Activated CD8-positive, alpha-beta memory T cell treated with anti-CD3 and anti-CD28 coated beads for 48 hours (primary cell): ENCODE results near the gene CCDC32.

Experiments used
- DNase-seq, 3 experiments: peaks; one replicate each; pipeline ENCODE4 v3.0.0-alpha.2; 2020; ENCODE audit warnings: low read depth in 2 of 3, low spot score in 2 of 3

Gene CCDC32

GRCh38 chr15:40567111-40567510 lies 2.3 kb upstream of the CCDC32 start:
- DNase-seq, result no peak

- DNase-seq, result no peak
Observed at GRCh38 chr15:40565333-40566238, 744 bp upstream of the CCDC32 start.

- no peak for DNase-seq
Observed at GRCh38 chr15:40563426-40563825, 1.4 kb downstream of the CCDC32 start.

- no peak for DNase-seq
Observed at GRCh38 chr15:40562691-40563090, 2.2 kb downstream of the CCDC32 start.

- DNase-seq, result no peak
Observed at GRCh38 chr15:40558952-40559742, 5.7 kb downstream of the CCDC32 start.

- no peak for DNase-seq
Observed at GRCh38 chr15:40555876-40556275, 9.0 kb downstream of the CCDC32 start.

- DNase-seq, result no peak
Observed at GRCh38 chr15:40554161-40554525, 10.7 kb downstream of the CCDC32 start.

GRCh38 chr15:40550341-40551037 lies 14.4 kb downstream of the CCDC32 start:
- no peak for DNase-seq

GRCh38 chr15:40549894-40550293 lies 14.9 kb downstream of the CCDC32 start:
- no peak for DNase-seq

GRCh38 chr15:40548610-40549009 lies 16.2 kb downstream of the CCDC32 start:
- no peak for DNase-seq

GRCh38 chr15:40545457-40545856 lies 19.4 kb downstream of the CCDC32 start:
- DNase-seq, result no peak

GRCh38 chr15:40543631-40544294 lies 21.1 kb downstream of the CCDC32 start:
- no peak for DNase-seq

GRCh38 chr15:40543082-40543481 lies 21.8 kb downstream of the CCDC32 start:
- no peak for DNase-seq

GRCh38 chr15:40538976-40539375 lies 25.9 kb downstream of the CCDC32 start:
- DNase-seq, result no peak

- DNase-seq, result no peak
Observed at GRCh38 chr15:40536501-40536900, 28.3 kb downstream of the CCDC32 start.

- no peak for DNase-seq
Observed at GRCh38 chr15:40534371-40534770, 30.5 kb downstream of the CCDC32 start.

- DNase-seq, result no peak
Observed at GRCh38 chr15:40533763-40534364, 31.0 kb downstream of the CCDC32 start.

GRCh38 chr15:40528801-40529200 lies 36.0 kb downstream of the CCDC32 start:
- DNase-seq, result no peak

GRCh38 chr15:40525855-40526254 lies 39.0 kb downstream of the CCDC32 start:
- DNase-seq, result no peak

- DNase-seq, result no peak
Observed at GRCh38 chr15:40523611-40524010, 41.2 kb downstream of the CCDC32 start.

- DNase-seq, result no peak
Observed at GRCh38 chr15:40516322-40516721, 48.5 kb downstream of the CCDC32 start.
